ENCODE results near the gene PIP4K2A. TPM values are rescaled to one million over a fixed set of nuclear protein-coding genes. Genes with fewer than 3 reads are reported as not detected.
"Not testable (repeated sequence)": the region's sequence is repeated elsewhere in the genome, so short reads cannot be mapped to it uniquely, and the experiment has no call there.

Gene PIP4K2A
- total RNA-seq, 1 donor from 2014 or later = 44.1 TPM

- DNase-seq (ENCODE audit: low spot score) = no peak
- no peaks in the 10 kb centered on the region for H3K9me3 Mint-ChIP-seq (ENCODE audit: low read depth)
- TF ChIP-seq, protein P1, sequence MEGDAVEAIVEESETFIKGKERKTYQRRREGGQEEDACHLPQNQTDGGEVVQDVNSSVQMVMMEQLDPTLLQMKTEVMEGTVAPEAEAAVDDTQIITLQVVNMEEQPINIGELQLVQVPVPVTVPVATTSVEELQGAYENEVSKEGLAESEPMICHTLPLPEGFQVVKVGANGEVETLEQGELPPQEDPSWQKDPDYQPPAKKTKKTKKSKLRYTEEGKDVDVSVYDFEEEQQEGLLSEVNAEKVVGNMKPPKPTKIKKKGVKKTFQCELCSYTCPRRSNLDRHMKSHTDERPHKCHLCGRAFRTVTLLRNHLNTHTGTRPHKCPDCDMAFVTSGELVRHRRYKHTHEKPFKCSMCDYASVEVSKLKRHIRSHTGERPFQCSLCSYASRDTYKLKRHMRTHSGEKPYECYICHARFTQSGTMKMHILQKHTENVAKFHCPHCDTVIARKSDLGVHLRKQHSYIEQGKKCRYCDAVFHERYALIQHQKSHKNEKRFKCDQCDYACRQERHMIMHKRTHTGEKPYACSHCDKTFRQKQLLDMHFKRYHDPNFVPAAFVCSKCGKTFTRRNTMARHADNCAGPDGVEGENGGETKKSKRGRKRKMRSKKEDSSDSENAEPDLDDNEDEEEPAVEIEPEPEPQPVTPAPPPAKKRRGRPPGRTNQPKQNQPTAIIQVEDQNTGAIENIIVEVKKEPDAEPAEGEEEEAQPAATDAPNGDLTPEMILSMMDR (IDR thresholded peaks at IDR 0.05) = no peak
- H3K4me1 Mint-ChIP-seq (ENCODE audit: low read depth) = peaks cover 35% of the 10 kb centered on the region
- no peak overlapping the region for H3K4me3 Mint-ChIP-seq (ENCODE audit: unreplicated experiment)
- H3K36me3 Mint-ChIP-seq (ENCODE audit: low read depth) = peaks cover 2% of the 10 kb centered on the region
- no peaks in the 10 kb centered on the region for H3K27me3 Mint-ChIP-seq (ENCODE audit: low read depth)
- no peak overlapping the region for H3K27ac Mint-ChIP-seq (ENCODE audit: unreplicated experiment)
These were observed 16.6 kb downstream of the PIP4K2A start for GRCh38 chr10:22697800-22698199.

- Mint-ChIP-seq H3K36me3 (ENCODE audit: low read depth) (peaks cover 2% of the 10 kb centered on the region), H3K27ac (ENCODE audit: unreplicated experiment) (no peak overlapping the region), H3K27me3 (ENCODE audit: low read depth) (no peaks in the 10 kb centered on the region), H3K4me1 (ENCODE audit: low read depth) (peaks cover 29% of the 10 kb centered on the region), H3K9me3 (ENCODE audit: low read depth) (no peaks in the 10 kb centered on the region), H3K4me3 (ENCODE audit: unreplicated experiment) (no peak overlapping the region)
- DNase-seq (ENCODE audit: low spot score) = no peak
- TF ChIP-seq, protein P1 (IDR thresholded peaks at IDR 0.05) = no peak
These were observed 17.3 kb downstream of the PIP4K2A start for GRCh38 chr10:22697101-22697500.

- Mint-ChIP-seq H3K27ac (ENCODE audit: unreplicated experiment) (no peak overlapping the region), H3K9me3 (ENCODE audit: low read depth) (no peaks in the 10 kb centered on the region), H3K4me3 (ENCODE audit: unreplicated experiment) (no peak overlapping the region), H3K36me3 (ENCODE audit: low read depth) (no peaks in the 10 kb centered on the region), H3K27me3 (ENCODE audit: low read depth) (no peaks in the 10 kb centered on the region), H3K4me1 (ENCODE audit: low read depth) (peaks cover 26% of the 10 kb centered on the region)
- TF ChIP-seq, protein P1 (IDR thresholded peaks at IDR 0.05) = no peak
- no peak for DNase-seq (ENCODE audit: low spot score)
These were observed 20.5 kb downstream of the PIP4K2A start for GRCh38 chr10:22693860-22694259.

DNA sequence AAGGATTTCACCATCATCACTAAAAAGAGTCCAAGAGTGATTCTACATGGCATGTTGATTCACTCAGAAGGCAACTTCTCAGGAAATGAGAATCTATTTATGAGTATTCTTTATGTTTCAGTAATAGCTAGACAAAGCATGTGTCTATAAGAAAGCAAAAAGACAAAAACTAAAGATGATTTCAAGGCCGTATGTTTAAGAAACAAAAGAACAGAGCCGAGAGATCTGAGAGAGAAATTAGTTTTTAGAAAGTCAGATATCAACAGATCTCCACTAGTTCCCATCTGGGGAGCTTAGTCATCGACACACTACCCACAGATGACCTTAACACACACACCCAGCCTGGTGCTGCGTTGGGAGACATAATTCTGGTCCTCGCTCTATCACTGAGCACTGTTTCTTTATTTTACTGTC, 21.0 kb downstream of the PIP4K2A start:
- Mint-ChIP-seq H3K9me3 (ENCODE audit: low read depth) (no peaks in the 10 kb centered on the region), H3K4me1 (ENCODE audit: low read depth) (peaks cover 26% of the 10 kb centered on the region), H3K27ac (ENCODE audit: unreplicated experiment) (peak overlapping the region; percentile 18), H3K36me3 (ENCODE audit: low read depth) (no peaks in the 10 kb centered on the region), H3K27me3 (ENCODE audit: low read depth) (no peaks in the 10 kb centered on the region), H3K4me3 (ENCODE audit: unreplicated experiment) (no peak overlapping the region)
- no peak for DNase-seq (ENCODE audit: low spot score)
- TF ChIP-seq, protein P1 (IDR thresholded peaks at IDR 0.05) = no peak

- H3K4me3 Mint-ChIP-seq (ENCODE audit: unreplicated experiment); H3K36me3 Mint-ChIP-seq (ENCODE audit: low read depth); H3K9me3 Mint-ChIP-seq (ENCODE audit: low read depth); H3K27me3 Mint-ChIP-seq (ENCODE audit: low read depth); H3K27ac Mint-ChIP-seq (ENCODE audit: unreplicated experiment); DNase-seq (ENCODE audit: low spot score): not testable (repeated sequence)
- H3K4me1 Mint-ChIP-seq (ENCODE audit: low read depth) = peaks cover 24% of the 10 kb centered on the region
These were observed 22.3 kb downstream of the PIP4K2A start for GRCh38 chr10:22692119-22692518.

DNA sequence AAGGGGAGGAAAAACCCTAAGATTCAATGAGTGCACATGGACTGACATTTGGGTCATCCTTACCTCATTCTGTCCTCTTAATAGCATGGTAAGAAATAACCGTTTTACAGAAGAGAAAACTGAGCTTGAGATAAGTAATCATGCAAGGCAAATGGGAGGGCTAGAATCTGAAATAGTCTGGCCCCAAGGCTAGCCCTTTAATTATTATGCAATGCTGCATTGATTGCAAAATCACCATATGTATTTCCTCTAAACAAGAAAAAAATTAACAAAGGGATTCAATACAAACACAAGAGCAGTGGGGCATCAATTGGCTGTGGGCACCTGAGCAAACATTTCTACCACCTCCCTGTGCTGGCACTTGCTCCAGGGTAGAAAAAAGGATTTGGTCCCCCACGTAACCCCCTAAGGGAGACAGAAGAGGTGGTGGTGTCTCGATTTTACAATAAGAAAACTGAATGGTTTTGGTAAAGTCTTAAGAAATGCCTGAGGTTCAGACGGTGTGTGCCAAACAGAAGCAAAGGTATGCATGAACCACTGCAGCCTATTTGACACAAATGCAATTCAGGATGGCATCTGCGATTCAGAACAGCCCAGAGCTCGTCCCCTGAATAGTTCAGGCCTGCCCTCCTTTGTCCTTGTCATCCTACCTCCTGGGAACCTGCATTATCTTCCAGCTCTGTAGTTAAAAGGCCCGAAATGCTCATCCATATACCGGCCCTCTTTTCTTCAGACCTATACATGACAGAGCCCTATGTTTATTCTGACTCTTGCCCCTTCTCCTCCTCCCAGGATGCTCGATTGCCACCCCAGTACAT, 23.6 kb downstream of the PIP4K2A start:
- peaks cover 21% of the 10 kb centered on the region for H3K4me1 Mint-ChIP-seq (ENCODE audit: low read depth)

More for the DNA sequence above, 23.6 kb downstream of the PIP4K2A start:
- Mint-ChIP-seq H3K27ac (ENCODE audit: unreplicated experiment) (no peak overlapping the region), H3K36me3 (ENCODE audit: low read depth) (no peaks in the 10 kb centered on the region), H3K4me3 (ENCODE audit: unreplicated experiment) (no peak overlapping the region), H3K9me3 (ENCODE audit: low read depth) (no peaks in the 10 kb centered on the region), H3K27me3 (ENCODE audit: low read depth) (no peaks in the 10 kb centered on the region)
- DNase-seq (ENCODE audit: low spot score) = no peak
- TF ChIP-seq, protein P1 (IDR thresholded peaks at IDR 0.05) = no peak

Data from chondrocyte (in vitro differentiated cells).